Central memory CD8-positive, alpha-beta T cell (primary cell): ENCODE measurements around the gene THOC6.

ENCODE experiments used
- ATAC-seq: fragments of 150-1000 bp; cut with Tn5 transposase; replicated peaks from 2 replicates; pipeline ENCODE4 v1.10.0; 2022; ENCODE audit warnings: mild to moderate bottlenecking, moderate FRiP score, moderate number of reproducible peaks; ENCODE audit not compliant: poor library complexity, severe bottlenecking; ENCODE audit errors: extremely low read depth
- DNase-seq, 2 donors: peaks; one replicate each; pipeline ENCODE4 v3.0.0; 2021; ENCODE audit warnings: low spot score in 2 of 2
- H3K27ac Mint-ChIP-seq: one replicate; pipeline ENCODE4 v1.8.0; 2022; ENCODE audit warnings: low read depth, mild to moderate bottlenecking, moderate library complexity, mixed read lengths
- H3K27me3 Mint-ChIP-seq: one replicate; pipeline ENCODE4 v1.8.0; 2022; ENCODE audit warnings: mixed read lengths
- H3K36me3 Mint-ChIP-seq: one replicate; pipeline ENCODE4 v1.8.0; 2022; ENCODE audit warnings: mild to moderate bottlenecking, moderate library complexity, mixed read lengths; ENCODE audit not compliant: insufficient read depth
- H3K4me1 Mint-ChIP-seq: one replicate; pipeline ENCODE4 v1.8.0; 2022; ENCODE audit warnings: mixed read lengths
- H3K4me3 Mint-ChIP-seq: one replicate; pipeline ENCODE4 v1.8.0; 2022; ENCODE audit warnings: mild to moderate bottlenecking, moderate library complexity, mixed read lengths
- H3K9me3 Mint-ChIP-seq: one replicate; pipeline ENCODE4 v1.8.0; 2022; ENCODE audit warnings: mixed read lengths

Gene THOC6

DNA sequence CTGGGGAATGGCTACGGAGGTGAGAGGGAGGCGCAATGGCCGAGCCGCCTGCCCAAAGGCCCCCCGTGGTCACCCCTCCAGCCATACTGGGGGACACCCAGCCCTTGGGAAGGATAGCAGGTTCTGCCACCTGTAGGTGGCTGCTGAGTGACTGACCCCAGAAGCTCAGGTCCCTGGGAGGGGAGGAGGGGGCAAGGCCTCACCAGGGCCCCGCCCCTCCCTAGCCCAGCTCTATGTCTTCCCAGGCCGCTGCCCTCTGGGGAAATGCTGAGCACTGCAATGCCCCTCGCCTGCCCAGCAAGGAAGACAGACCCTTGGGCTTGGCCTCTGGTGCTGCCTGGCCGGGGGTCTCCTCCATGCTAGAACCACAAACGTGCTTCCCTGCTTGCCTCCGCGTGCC is 22.5 kb upstream of the THOC6 start:
- ATAC-seq, result no peak
- Mint-ChIP-seq H3K27me3 (peaks cover 25% of the 10 kb centered on the region), H3K36me3 (peaks cover 3% of the 10 kb centered on the region), H3K9me3 (no peaks in the 10 kb centered on the region), H3K4me1 (no peaks in the 10 kb centered on the region), H3K4me3 (no peak overlapping the region), H3K27ac (no peak overlapping the region)
- DNase-seq, result no peak

DNA sequence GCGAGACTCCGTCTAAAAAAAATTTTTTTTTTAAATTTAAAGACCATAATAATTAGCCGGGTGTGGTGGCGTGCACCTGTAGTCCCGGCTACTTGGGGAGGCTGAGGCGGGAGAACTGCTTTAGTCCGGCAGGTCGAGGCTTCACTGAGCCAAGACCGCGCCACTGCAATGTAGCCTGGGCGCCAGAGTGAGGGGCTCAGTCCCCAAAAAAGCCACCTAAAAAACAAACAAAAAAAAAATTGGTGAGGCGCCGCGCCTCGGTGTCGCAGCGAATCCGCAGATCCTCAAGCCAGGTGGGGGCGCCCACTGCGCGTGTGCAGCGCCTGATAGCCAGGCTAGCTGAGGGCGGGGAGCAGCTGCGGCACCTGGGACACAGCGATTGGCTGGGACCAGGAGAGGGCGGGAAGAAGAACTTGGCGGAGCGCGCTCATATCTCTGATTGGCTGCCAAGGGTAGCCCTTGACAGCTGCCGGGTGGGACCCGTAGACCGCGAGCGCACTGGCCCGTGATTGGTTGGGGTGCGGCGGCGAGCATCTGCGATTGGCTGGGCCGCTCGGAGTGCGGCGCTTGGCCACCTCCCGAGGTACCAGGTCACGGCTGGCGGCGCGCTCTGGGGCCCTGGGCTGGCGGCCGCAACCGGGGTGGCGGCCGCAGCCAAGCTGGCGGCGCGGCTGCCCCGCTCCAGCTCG is 20.1 kb upstream of the THOC6 start:
- peaks cover 36% of the 10 kb centered on the region for H3K27me3 Mint-ChIP-seq

DNA sequence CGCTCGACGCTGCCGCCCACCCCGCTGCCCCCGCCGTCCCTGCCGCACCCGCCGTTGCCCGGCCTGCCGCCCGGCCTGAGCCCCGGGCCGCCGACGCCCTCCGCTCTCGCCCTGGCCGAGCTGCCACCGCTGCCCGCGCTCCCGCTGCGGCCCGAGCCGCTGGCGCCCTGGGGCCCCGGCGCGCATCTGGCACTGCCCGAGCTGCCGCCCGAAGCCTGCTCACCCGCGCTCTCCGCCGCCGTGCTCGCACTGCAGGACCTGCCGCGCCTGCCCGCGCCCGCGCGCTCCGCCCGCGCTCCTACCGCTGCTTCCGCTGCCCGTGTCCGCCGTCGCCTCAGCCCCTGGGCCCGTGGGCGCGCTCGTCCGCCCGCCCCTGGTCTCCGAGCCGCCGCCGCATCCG is 19.5 kb upstream of the THOC6 start:
- H3K27ac Mint-ChIP-seq, result no peak overlapping the region
- no peaks in the 10 kb centered on the region for H3K9me3 Mint-ChIP-seq
- ATAC-seq (peak; percentile 12), DNase-seq (no peak)
- H3K36me3 Mint-ChIP-seq, result peaks cover 3% of the 10 kb centered on the region
- peaks cover 20% of the 10 kb centered on the region for H3K4me1 Mint-ChIP-seq
- peak overlapping the region; percentile 73 for H3K4me3 Mint-ChIP-seq
- peaks cover 30% of the 10 kb centered on the region for H3K27me3 Mint-ChIP-seq

More for the DNA sequence above, 20.1 kb upstream of the THOC6 start:
- peaks cover 20% of the 10 kb centered on the region for H3K4me1 Mint-ChIP-seq
- peaks cover 3% of the 10 kb centered on the region for H3K36me3 Mint-ChIP-seq
- peak; percentile 99 for ATAC-seq
- H3K4me3 Mint-ChIP-seq, result peak overlapping the region; percentile 73
- H3K27ac Mint-ChIP-seq, result no peak overlapping the region
- H3K9me3 Mint-ChIP-seq, result no peaks in the 10 kb centered on the region
- peak; percentile 81 to 94 for DNase-seq

DNA sequence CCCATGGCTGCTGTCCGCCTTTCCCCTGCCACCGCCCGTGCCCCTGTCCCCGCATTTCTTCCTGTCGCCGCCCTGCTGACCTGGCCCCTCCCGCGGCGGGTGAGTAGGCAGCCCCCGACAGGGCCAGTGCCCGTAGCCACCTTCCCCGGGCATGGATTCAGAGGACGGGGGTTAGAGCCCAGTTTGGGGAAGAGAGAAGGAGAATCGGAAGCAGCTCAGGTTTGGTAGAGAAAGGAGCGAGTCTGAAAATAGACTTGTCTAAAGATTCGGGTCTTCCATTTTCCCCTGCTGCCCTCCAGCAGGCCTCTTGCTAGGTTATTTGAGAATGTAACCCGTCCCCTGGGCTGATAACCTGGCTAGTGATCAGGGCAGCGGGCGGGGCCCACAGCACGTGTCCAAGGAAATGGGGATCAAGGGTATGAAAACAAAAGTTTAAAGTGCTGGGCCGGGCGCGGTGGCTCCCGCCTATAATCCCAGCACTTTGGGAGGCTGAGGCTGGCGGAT is 19.0 kb upstream of the THOC6 start:
- Mint-ChIP-seq H3K27me3 (peaks cover 25% of the 10 kb centered on the region), H3K36me3 (peaks cover 3% of the 10 kb centered on the region), H3K4me3 (peak overlapping the region; percentile 66), H3K4me1 (peaks cover 20% of the 10 kb centered on the region), H3K27ac (no peak overlapping the region), H3K9me3 (no peaks in the 10 kb centered on the region)
- DNase-seq (no peak), ATAC-seq (no peak)

DNA sequence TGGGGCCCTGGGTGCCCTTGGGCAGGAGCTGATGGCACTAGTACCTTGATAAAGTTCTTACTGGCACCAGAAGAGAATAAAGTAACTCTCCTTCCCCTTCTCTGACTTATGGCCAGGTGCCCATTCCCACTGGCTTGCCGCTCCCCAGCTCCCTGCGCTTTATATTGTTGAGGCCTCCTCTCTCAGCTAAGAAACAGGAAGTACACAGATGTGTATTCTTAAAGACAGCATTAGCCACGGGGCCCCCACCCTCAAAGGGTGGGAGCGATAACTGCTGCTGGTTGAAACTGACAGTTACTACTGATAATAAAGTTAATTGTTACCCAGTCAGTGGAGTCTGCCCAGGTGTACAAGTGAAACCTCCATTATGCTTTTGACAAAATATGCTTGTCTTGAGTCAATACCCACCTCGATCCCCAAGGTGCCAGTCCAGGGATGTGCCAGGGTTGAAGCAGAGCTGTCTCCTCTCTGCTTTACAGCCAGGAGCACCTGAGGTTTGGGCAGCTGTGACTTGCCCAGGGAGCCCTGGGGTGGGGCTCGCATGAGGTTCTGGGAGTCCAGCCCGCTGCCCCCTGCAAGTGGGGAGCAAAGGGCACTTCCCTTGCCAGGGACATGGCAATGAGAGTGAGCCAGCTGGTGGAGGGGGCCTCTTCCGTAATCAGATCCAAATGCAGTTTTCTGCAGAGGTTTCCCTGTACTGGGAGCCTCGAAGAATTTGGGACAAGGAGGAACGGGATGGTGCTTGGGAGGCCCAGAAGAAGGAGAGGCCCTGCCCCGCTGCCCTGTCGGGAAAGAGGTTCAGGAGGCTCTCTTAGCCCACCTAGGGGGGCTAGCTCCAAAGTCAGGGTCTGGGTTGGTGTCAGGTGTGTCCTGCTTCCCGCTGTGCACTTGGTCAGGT is 16.5 kb upstream of the THOC6 start:
- Mint-ChIP-seq H3K27ac (no peak overlapping the region), H3K4me1 (peaks cover 20% of the 10 kb centered on the region), H3K36me3 (peaks cover 3% of the 10 kb centered on the region), H3K4me3 (peak overlapping the region; percentile 11), H3K27me3 (peaks cover 11% of the 10 kb centered on the region), H3K9me3 (no peaks in the 10 kb centered on the region)
- ATAC-seq (no peak), DNase-seq (no peak)

DNA sequence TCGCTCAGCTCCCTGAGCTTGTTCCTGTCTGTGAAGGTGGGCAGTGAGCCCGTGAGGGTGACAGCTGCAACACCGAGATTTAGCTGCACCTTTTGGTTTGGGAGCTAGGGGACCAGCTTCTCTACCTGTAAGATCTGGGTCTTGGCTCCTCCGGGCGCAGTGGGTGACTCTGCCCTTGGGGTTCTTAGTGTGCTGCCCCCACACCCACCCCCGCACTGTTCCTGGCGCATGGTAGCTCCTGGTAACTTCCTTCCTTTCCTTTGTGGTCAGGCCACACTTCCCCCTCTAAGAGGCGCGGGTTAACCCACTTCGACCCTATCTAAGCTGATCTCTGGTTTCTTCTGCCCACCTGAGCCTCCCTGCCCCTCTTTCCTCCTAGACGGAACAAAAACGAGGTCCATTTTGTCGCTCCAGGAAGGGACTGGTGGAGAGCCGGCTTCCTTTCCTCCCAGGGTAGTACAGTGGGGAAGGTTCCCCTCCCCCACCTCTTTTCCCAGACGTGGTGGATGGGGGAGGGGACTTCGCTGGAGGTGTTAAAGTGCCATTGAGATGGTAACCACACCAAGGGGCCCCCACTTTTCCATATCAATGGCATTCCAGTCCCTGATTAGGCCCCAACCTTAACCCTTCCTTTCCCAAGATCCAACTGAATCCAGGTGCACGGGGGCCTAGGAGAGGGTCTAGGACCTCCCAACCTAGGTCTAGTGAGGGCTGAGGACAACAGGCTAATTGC is 15.7 kb upstream of the THOC6 start:
- Mint-ChIP-seq H3K36me3 (peaks cover 3% of the 10 kb centered on the region), H3K4me1 (peaks cover 20% of the 10 kb centered on the region), H3K4me3 (peak overlapping the region; percentile 51), H3K9me3 (no peaks in the 10 kb centered on the region), H3K27ac (no peak overlapping the region), H3K27me3 (peaks cover 11% of the 10 kb centered on the region)
- ATAC-seq (no peak), DNase-seq (no peak)

DNA sequence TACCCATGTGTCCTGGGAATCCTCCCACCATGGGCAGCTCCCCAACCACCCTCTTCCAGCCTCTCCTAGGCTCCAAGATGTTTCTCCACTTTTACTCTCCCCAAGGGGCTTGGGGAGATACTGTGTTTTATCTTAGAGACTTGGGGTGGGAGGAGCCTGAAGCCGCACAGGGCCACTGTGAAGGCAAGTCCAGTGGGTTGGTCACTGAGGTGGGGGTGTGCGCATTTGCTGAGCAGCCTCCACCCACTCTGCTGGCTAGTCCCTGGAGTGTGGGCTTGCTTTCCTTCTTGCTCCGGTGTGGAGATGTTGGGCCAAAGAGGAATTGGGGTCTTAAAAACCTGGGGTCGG is 15.2 kb upstream of the THOC6 start:
- Mint-ChIP-seq H3K4me3 (peak overlapping the region; percentile 51), H3K4me1 (peaks cover 20% of the 10 kb centered on the region), H3K27me3 (peaks cover 11% of the 10 kb centered on the region), H3K27ac (no peak overlapping the region), H3K36me3 (peaks cover 3% of the 10 kb centered on the region), H3K9me3 (no peaks in the 10 kb centered on the region)
- ATAC-seq (no peak), DNase-seq (no peak)

DNA sequence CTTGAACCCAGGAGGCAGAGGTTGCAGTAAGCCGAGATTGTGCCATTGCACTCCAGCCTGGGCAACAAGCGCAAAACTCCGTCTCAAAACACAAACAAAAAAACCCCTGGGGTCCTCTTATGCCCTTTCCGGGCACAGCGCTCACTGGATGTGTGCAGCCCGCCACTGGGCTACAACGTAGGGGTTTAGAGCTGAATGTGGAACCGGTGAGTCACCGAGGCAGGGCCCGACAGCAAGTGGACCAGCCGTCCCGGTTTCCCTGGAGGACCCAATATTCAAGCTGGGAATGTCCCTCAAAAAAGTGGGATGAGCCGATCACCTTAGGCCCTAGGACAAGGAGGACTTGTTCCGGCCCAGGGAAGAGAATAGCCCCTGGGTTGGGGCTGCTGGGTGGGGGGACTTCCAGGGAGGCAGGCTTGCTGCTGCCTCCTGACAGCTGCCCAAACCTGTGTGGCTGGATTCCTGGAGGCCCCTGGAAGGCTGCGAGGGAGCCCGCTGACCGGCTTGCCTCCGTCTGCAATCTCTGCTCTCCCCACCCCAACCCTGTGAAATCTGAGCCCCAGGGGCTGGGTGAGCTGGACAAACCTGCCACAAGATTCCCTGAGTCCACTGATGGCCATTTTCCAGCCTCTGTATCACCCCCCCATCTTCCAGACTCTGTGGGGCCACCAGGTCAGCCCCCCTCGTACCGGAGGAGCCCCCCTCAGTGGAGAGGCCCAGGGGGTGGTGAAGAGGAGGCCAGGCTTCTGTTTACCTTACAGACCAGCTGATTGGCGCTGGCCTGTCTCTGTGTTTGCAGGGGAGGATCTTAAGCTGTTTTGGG is 14.1 kb upstream of the THOC6 start:
- no peak for DNase-seq
- H3K4me1 Mint-ChIP-seq, result peaks cover 20% of the 10 kb centered on the region
- H3K36me3 Mint-ChIP-seq, result peaks cover 2% of the 10 kb centered on the region
- H3K27ac Mint-ChIP-seq, result no peak overlapping the region
- no peak overlapping the region for H3K4me3 Mint-ChIP-seq
- no peak for ATAC-seq
- no peaks in the 10 kb centered on the region for H3K9me3 Mint-ChIP-seq
- peaks cover 20% of the 10 kb centered on the region for H3K27me3 Mint-ChIP-seq

DNA sequence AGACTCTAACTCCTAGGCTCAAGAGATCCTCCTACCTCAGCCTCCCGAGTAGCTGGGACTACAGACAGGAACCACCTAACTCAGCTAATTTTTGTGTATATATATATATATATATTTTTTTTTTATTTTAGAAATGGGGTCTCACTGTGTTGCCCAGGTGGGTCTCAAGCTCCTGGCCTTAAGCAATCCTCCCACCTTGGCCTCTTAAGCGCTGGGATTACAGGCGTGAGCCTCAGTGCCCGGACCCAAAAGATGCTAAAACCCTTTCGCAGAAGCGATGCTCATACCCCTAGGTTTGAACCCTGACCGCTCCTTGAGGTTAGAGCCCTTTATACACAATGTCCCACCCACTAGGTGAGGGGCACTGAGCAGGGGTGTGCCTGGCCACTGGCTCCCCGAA is 13.3 kb upstream of the THOC6 start:
- Mint-ChIP-seq H3K9me3 (no peaks in the 10 kb centered on the region), H3K27me3 (peaks cover 20% of the 10 kb centered on the region), H3K27ac (no peak overlapping the region), H3K36me3 (no peaks in the 10 kb centered on the region), H3K4me3 (no peak overlapping the region), H3K4me1 (peaks cover 20% of the 10 kb centered on the region)
- ATAC-seq (no peak), DNase-seq (no peak)

DNA sequence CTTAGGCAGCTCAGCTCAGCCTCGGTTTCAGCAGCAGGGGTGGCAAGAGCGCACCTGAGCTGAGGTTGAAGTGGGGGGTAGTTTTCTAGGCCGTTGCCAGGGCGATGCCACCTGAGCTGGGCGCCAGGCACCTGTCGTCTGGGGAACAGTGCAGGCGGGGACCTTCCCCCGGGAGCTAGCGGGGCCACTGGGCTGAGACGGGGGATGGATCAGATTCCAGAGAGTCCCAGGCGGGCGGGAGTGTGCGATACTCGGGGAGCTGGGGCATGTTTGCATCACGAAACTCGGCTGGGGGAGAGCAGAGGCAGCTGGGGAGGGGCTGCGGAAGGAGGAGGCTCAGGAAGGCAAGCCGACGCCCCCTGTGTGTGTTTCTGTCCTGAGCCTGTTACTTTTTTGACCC is 11.6 kb upstream of the THOC6 start:
- no peak overlapping the region for H3K27ac Mint-ChIP-seq
- H3K36me3 Mint-ChIP-seq, result no peaks in the 10 kb centered on the region
- no peak overlapping the region for H3K4me3 Mint-ChIP-seq
- no peak for ATAC-seq
- peaks cover 15% of the 10 kb centered on the region for H3K4me1 Mint-ChIP-seq
- H3K9me3 Mint-ChIP-seq, result no peaks in the 10 kb centered on the region
- no peak for DNase-seq
- H3K27me3 Mint-ChIP-seq, result peaks cover 11% of the 10 kb centered on the region

DNA sequence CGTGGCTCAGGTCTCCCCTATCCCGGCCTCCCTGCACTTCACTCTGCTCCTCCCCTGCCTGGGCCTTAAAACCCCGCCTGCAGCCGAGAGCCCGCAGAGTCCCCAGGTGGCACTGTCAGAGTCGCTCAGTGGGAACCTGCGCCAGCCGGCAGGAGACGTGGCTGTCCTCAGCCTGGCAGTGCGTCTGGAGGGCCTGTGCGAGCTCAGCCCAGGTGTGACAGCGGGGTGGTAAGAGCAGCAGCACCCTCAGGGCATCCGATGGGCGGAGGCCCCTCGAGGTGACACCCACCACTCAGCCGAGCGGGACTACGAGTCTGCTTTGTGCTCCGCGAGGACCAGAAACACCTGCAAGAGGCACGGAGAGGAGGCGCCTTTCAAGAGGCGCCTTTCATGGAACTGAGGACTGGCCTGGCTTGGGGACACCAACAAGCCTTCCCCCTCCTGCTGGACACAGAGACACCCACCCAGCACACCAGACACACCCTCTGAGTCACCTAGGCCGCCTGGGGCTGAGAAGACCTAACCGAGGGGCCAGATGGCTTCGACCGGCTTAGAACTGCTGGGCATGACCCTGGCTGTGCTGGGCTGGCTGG is 10.9 kb upstream of the THOC6 start, which contains the start of gene CLDN9:
Gene CLDN9, plus strand, starts transcription at position 96 of the 593 bp plus-strand sequence. Its CDS starts 440 bp downstream, at position 536.
- ATAC-seq, result no peak
- H3K27me3 Mint-ChIP-seq, result peaks cover 8% of the 10 kb centered on the region

More for the DNA sequence above, 10.9 kb upstream of the THOC6 start, which contains the start of gene CLDN9:
- Mint-ChIP-seq H3K4me1 (peaks cover 8% of the 10 kb centered on the region), H3K27ac (no peak within 1 kb of the TSS), H3K4me3 (no peak within 1 kb of the TSS), H3K36me3 (no peaks in the 10 kb centered on the region), H3K9me3 (no peaks in the 10 kb centered on the region)
- no peak for DNase-seq
